Superior temporal gyrus (tissue), 1 donor: ENCODE measurements around the gene OR2T1.
"Not testable (repeated sequence)": the region's sequence is repeated elsewhere in the genome, so short reads cannot be mapped to it uniquely, and the experiment has no call there.

Source experiments
- DNase-seq: peaks from one replicate; pipeline ENCODE4 v3.0.0-alpha.2; 2016; ENCODE audit errors: extremely low spot score

OR2T1 gene

GRCh38 chr1:248402748-248403147 is at the start of gene OR2T1:
Gene OR2T1 (plus strand): TSS chr1:248403048. CDS start chr1:248406148, 3,100 bp downstream.
- DNase-seq, result no peak

DNA sequence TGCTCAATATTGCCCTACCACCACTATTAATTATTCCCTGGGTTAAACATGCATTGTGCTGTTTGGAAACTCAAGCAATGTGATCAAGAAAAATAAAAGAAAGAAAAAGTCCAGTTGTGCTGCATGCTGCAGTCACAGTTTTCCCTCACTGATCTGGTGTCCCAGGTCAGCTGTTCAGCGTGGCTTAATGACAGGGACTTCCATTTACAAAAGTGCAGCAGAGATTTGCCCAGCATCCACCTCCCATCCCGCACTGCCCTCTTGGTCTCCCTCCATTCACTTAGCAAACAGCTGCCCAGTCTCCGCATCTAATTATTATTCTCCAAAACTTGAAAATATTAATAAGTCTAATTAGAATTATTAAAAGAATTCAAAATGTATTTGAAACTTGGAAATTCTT is 43.4 kb upstream of the OR2T1 start:
- peak; percentile 56 for DNase-seq

GRCh38 chr1:248361121-248361715 is 41.6 kb upstream of the OR2T1 start, which contains the start of gene OR2T4:
Gene OR2T4 (plus strand): TSS chr1:248361665. CDS start chr1:248361665, 0 bp downstream.
- peak; percentile 88 for DNase-seq

DNA sequence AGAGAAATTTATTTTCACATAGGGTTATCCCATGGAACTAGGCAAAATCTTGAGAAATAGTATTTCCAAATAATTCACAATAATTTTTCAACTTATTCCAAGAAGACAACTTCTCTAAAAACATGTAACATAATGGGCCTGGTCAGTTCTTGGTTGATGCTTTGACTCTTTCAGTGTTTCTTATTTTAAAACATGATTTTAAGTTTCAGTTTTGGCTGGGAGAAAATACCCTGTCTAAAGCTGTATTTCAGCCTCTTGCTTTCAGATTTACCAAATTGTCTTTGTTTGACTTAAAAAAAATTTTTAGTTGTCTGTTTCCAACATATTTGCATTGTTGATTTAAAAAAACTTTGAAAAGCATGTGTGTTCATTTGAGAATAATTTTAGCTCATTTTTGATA is 36.2 kb upstream of the OR2T1 start:
- DNase-seq, result no peak

DNA sequence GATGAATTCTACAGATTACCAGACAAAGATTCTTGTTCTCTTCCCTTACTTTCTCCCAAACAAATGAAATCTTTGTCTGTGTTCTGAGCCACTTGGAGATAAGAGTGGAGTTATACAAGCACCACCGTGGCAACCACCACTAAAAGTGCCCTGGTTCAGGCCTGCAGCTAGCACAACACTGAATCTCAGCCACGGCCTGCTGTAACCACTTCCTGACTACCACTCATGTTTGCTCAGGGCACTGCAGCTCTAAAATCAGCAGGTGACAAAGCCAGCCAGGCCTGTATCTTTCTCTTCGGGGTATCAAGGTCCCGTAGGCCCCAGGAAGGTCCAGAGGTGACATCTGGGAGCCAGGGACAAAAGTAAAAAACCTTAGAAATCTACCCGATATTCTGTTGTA is 30.5 kb upstream of the OR2T1 start:
- no peak for DNase-seq

DNA sequence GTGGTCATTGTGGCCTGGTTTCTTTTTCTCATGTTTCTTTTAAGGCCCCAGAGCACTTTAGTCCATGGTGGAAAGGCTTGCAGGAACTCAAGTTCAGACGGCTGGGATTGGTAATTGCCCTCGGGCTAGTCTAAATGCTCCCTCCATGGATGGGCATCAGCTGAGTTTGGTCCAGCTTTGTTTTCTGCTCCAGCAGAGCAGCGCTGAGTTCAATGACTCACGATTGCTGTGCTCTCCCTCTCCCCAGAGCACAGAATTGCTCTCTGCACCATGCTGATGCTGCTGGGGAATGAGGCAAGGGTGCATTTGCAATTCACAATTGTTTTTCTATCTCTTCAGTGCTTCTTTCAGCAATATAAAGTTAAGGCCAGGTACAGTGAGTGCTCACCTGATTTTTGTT is 29.1 kb upstream of the OR2T1 start:
- no peak for DNase-seq

DNA sequence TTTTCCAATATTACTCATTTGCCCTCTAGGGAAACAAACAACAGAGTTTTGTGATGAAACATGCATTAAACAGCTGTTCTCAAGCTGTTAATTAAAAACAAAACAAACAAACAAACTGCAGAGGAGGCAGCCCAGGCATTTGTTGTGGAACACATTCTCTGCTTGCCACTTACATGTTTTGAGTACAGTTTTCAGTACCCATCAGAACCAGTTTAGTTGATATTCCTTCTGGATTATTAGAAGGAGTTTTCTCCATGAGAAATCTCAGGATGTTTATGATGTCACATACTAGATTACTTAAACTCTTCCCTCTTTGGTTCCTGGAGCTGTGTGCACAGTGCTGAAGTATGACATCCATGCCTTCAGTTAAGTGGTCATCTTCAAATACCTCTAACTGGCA is 27.4 kb upstream of the OR2T1 start, which contains the start of gene OR2T6:
Gene OR2T6, plus strand, starts transcription at position 301 of the 400 bp plus-strand sequence. CDS start 11,863 bp downstream, outside the sequence.
- no peak for DNase-seq

DNA sequence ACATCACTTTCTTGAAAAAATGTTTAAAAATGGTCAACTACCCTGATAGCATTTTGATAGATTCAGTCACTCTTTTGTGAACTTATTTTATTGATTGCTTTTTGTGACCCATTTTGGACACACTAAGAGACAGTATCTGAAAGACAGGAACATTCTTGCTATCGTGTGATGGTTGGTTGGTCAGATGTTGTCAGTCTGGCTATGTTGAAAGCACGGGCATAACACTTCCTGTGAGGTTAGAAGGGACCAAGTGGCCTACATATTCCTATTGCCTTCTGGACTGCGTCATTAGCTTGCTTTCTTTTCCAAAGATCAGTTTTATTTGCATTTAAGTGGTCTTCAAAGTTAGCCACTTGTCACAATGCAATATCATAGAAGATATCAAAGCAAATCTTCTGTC is 25.9 kb upstream of the OR2T1 start:
- no peak for DNase-seq

- no peak for DNase-seq
Observed at GRCh38 chr1:248380854-248381253, 22.0 kb upstream of the OR2T1 start.

DNA sequence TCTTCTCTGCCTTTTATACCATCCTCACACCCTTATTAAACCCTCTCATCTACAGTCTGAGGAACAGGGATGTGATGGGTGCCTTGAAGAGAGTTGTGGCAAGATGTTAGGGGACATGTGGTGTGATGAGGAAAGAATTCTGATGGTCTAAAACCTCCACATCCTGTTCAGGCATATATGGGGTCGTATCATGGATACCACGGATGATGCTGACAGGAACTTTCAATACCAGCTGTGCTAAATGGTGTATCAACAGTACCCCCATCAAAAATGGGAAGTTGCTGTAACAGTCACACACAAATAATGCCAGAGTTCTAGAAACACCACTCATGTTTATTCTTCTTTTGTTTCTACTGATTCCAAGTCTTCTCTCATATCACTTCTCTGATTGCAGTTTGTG is 14.4 kb upstream of the OR2T1 start:
- DNase-seq, result no peak

- DNase-seq, result no peak
Observed at GRCh38 chr1:248393050-248393449, 9.8 kb upstream of the OR2T1 start.

DNA sequence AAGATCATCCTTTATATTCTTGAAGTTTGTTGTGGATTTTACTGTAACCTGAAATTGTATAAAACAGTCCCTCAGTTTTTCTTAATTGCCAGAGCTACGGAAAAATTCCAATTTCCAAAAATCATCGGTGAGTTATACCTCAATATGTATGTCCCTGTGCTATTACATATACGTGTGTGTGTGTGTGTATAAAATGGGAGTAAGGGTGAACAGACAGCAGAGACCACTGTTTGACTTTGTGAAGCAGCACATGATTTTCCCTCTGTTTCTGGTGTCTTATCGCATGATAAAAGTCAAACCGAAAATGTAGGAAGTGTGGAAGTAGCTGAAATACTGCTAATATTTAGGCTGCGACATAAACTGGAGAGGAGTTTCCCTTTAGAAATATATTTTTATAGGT is 1.2 kb downstream of the OR2T1 start:
- no peak for DNase-seq

DNA sequence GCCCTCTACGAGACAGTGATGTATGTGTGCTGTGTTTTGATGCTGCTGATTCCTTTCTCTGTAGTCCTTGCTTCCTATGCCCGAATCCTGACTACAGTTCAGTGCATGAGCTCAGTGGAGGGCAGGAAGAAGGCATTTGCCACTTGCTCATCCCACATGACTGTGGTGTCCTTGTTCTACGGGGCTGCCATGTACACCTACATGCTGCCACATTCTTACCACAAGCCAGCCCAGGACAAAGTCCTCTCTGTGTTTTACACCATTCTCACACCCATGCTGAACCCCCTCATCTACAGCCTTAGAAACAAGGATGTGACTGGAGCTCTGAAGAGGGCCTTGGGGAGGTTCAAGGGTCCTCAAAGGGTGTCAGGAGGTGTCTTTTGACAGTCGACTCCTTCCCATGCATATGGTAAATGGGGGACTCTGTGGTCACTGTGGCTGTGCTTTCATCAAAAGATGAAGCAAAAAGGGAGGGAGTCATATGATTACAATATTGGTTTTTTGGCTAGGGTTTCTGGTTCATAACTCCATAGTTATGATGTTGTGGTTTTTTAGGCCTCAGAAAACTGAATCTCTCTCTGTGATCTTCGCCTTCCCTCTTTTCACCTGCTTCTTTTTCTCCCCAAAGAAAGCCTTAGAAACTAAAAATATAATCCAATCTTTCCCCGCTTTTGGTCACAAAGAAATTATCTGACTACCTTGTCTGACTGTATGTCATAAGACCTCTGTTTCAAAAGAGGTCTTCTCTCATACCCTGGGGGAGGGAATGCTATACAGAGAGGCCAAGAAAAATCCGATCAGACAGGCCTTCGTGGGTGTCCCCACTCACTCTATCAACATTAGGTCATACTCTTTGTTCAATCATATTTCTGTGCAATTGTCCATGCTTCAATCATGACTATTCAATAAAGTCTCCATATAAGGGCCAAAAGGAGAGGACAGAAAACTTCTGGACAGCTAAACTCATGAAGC is 4.2 kb downstream of the OR2T1 start:
- no peak for DNase-seq

- no peak for DNase-seq
Observed at GRCh38 chr1:248416226-248416625, 13.4 kb downstream of the OR2T1 start.

GRCh38 chr1:248417854-248418253 is 15.0 kb downstream of the OR2T1 start:
- no peak for DNase-seq

- no peak for DNase-seq
Observed at GRCh38 chr1:248421384-248421783, 18.5 kb downstream of the OR2T1 start.

DNA sequence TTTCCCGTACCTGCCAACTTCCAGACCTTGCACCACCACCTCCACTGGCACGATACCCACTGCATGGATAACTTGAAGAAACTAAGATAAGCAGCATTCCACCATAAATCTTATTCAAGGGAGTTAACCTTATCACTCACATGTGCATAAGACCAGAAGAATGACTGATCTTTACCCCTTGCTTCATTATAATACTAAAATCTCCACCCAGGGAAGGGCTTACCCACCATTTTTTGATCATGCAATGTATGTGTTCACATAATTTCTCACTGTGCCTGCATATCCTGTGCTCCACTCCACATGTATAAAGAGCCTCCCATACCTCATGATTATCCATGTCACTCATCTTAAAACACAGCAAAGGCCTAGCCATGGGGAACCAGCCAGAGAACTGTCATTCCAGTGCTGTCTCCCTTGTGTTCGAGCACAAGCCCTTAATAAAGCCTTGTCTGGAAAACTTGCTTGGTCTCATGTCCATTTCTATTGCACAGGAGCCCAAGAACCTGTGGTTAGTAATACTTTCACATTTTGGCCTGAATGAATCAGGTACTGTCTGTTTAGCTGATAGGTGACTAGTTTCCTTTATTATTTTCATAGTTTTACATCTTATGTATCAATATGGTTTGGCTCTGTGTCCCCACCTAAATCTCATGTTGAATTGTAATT is 24.8 kb downstream of the OR2T1 start:
- DNase-seq, result not testable (repeated sequence)

DNA sequence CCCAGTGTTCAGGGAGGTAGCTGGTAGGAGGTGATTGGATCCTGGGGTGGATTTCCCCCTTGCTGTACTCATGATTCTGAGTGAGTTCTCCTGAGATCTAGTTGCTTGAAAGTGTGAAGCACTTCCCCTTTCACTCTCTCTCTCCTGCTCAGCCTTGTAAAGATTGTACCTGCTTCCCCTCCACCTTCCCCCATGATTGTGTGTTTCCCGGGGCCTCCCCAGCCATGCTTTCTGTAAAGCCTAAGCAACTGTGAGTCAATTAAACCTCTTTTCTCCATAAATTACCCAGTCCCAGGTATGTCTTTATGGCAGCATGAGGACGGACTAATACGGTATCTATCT is 25.3 kb downstream of the OR2T1 start:
- not testable (repeated sequence) for DNase-seq

DNA sequence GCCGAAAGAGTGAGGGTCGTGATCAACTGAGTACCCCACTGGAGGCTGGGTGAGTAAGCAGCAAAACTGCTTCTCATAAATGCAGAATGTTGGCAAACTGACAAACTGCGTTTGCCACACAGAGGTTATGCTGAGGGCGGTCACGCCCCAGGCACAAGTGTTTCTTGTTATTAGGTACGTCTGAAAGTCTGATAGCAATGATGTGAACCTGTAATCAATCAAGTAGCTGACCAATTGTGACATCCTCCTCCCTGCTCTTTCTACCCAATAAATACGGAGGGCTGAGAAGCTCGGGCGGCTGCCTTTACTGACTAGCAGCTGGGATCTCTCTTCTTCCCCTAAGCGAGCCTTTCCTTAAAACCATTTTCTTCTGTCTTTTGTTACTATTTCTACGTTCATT is 28.8 kb downstream of the OR2T1 start:
- not testable (repeated sequence) for DNase-seq

GRCh38 chr1:248432201-248432600 is 29.4 kb downstream of the OR2T1 start:
- DNase-seq, result not testable (repeated sequence)

DNA sequence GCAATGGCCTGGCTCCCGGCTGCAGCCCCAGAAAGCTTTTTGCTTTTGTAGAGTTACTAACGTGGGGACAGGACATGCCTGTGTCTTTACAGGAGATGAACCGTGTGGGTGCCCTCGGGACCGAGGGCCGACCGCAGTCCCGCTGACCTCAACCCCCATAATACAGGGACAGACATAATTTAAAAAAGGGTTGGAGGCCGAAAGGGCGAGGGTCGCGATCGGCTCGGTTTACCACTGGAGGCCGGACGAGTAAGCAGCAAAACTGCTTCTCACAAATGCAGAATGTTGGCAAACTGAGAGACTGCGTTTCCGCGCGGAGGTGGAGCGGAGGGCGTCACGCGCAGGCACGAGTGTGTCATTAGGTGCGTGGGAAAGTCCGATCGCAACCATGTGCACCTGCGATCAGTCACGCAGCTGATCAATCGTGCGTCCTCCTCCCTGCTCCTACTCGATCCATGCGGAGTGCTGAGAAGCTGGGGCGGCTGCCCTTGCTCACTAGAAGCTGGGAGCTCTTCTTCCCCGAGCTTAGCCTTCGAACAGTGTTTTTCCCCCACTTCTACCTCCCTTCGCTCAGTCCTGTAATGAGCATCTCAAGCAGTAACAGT is 31.1 kb downstream of the OR2T1 start:
- not testable (repeated sequence) for DNase-seq

GRCh38 chr1:248434913-248435312 is 32.1 kb downstream of the OR2T1 start:
- DNase-seq, result not testable (repeated sequence)
